Hippocampal formation (tissue), 2 donors: ENCODE results near the gene SPEG.

Source experiments
- DNase-seq, 2 donors: peaks; one replicate each; lab custom pipeline; 2025; lab: John Stamatoyannopoulos, UW

The SPEG gene

GRCh38 chr2:219531639-219532377, 97.2 kb downstream of the SPEG start:
- DNase-seq: no peak

GRCh38 chr2:219532378-219532649, 97.7 kb downstream of the SPEG start:
- DNase-seq: no peak

GRCh38 chr2:219533930-219534661, 99.5 kb downstream of the SPEG start:
- no peak for DNase-seq

GRCh38 chr2:219536425-219536824, 101.8 kb downstream of the SPEG start:
- DNase-seq: no peak

- no peak for DNase-seq
These were observed 102.3 kb downstream of the SPEG start for GRCh38 chr2:219536967-219537366.

- no peak for DNase-seq
These were observed 103.2 kb downstream of the SPEG start for GRCh38 chr2:219537657-219538488.

GRCh38 chr2:219538504-219538951, 103.9 kb downstream of the SPEG start:
- DNase-seq: peak in 1 of 2 donors; percentile 14

GRCh38 chr2:219538956-219539788, 104.5 kb downstream of the SPEG start:
- DNase-seq: no peak

- no peak for DNase-seq
These were observed 105.5 kb downstream of the SPEG start for GRCh38 chr2:219539926-219540678.

- DNase-seq: no peak
These were observed 106.3 kb downstream of the SPEG start for GRCh38 chr2:219540784-219541504.

- DNase-seq: peak in 1 of 2 donors; percentile 68
These were observed 107.1 kb downstream of the SPEG start for GRCh38 chr2:219541611-219542180.

GRCh38 chr2:219542931-219543595, 108.4 kb downstream of the SPEG start:
- DNase-seq: no peak

- DNase-seq: peak; percentile 98 to 99
These were observed 109.1 kb downstream of the SPEG start, which contains the start of the genes CHPF and TMEM198 for GRCh38 chr2:219543596-219544358. TSS of gene CHPF (minus strand) at chr2:219543809. CDS start at chr2:219543538, 271 bp downstream. TSS of gene TMEM198 (plus strand) at chr2:219544028. CDS start at chr2:219544728, 700 bp downstream.

- no peak for DNase-seq
These were observed 109.9 kb downstream of the SPEG start for GRCh38 chr2:219544567-219544966.

GRCh38 chr2:219545295-219545942, 110.8 kb downstream of the SPEG start:
- no peak for DNase-seq

GRCh38 chr2:219545943-219546352, 111.3 kb downstream of the SPEG start:
- DNase-seq: no peak

- no peak for DNase-seq
These were observed 113.0 kb downstream of the SPEG start for GRCh38 chr2:219547621-219548020.
